ENCODE measurements around the gene KRT75. TPM values are rescaled to one million over a fixed set of nuclear protein-coding genes. Genes with fewer than 3 reads are reported as not detected.

The KRT75 gene
- total and polyA plus RNA-seq, 2 of the 4 experiments (the other 2 are of a cell fraction): not detected

GRCh38 chr12:52423035-52423434 is 11.1 kb downstream of the KRT75 start:
- BruUV-seq (replicated peaks): no TSS peak
- ATAC-seq (ENCODE audit: low read depth): no peak
- no peak overlapping the region for H2AFZ ChIP-seq (replicated peaks; ENCODE audit: low read length, poor library complexity)

More at GRCh38 chr12:52423035-52423434, 11.1 kb downstream of the KRT75 start:
- H4K8ac ChIP-seq (ENCODE audit: low read depth in 2 of 2, low read length in 2 of 2): no peak overlapping the region
- ChIA-PET POLR2A (ENCODE audit: unreplicated experiment) (no interaction called here), CTCF (no interaction called here)
- H3K56ac ChIP-seq (ENCODE audit: extremely low read depth, insufficient read depth, low read length): no peak overlapping the region
- no peak overlapping the region for H3K23ac ChIP-seq (ENCODE audit: low read depth, low read length)
- H2BK120ac ChIP-seq (ENCODE audit: low read depth, low read length): no peak overlapping the region
- no peak for TF ChIP-seq POLR2A (IDR thresholded peaks at IDR 0.05; ENCODE audit: low read depth, low read length)
- no peak for TF ChIP-seq SMC3 (IDR thresholded peaks at IDR 0.05; ENCODE audit: low read depth, low read length)
- TF ChIP-seq RCOR1 (IDR thresholded peaks at IDR 0.05; ENCODE audit: insufficient replicate concordance, low read length): no peak
- TF ChIP-seq MAFK (IDR thresholded peaks at IDR 0.05; ENCODE audit: low read depth, low read length): no peak
- TF ChIP-seq, protein P1, sequence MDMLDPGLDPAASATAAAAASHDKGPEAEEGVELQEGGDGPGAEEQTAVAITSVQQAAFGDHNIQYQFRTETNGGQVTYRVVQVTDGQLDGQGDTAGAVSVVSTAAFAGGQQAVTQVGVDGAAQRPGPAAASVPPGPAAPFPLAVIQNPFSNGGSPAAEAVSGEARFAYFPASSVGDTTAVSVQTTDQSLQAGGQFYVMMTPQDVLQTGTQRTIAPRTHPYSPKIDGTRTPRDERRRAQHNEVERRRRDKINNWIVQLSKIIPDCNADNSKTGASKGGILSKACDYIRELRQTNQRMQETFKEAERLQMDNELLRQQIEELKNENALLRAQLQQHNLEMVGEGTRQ (IDR thresholded peaks at IDR 0.05; ENCODE audit: low read depth, low read length): no peak
- no peak for TF ChIP-seq CEBPB (IDR thresholded peaks at IDR 0.05; ENCODE audit: low read depth, low read length)
- no peak for TF ChIP-seq ELK1 (IDR thresholded peaks at IDR 0.05; ENCODE audit: borderline replicate concordance, low read depth, low read length)
- no peak for TF ChIP-seq BHLHE40 (IDR thresholded peaks at IDR 0.05; ENCODE audit: low read depth, low read length)
- TF ChIP-seq MXI1 (IDR thresholded peaks at IDR 0.05; ENCODE audit: borderline replicate concordance, low read depth, low read length): no peak
- TF ChIP-seq MAZ (IDR thresholded peaks at IDR 0.05; ENCODE audit: borderline replicate concordance, low read depth, low read length): no peak
- TF ChIP-seq, protein P2, sequence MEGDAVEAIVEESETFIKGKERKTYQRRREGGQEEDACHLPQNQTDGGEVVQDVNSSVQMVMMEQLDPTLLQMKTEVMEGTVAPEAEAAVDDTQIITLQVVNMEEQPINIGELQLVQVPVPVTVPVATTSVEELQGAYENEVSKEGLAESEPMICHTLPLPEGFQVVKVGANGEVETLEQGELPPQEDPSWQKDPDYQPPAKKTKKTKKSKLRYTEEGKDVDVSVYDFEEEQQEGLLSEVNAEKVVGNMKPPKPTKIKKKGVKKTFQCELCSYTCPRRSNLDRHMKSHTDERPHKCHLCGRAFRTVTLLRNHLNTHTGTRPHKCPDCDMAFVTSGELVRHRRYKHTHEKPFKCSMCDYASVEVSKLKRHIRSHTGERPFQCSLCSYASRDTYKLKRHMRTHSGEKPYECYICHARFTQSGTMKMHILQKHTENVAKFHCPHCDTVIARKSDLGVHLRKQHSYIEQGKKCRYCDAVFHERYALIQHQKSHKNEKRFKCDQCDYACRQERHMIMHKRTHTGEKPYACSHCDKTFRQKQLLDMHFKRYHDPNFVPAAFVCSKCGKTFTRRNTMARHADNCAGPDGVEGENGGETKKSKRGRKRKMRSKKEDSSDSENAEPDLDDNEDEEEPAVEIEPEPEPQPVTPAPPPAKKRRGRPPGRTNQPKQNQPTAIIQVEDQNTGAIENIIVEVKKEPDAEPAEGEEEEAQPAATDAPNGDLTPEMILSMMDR (conservative IDR thresholded peaks at IDR 0.05; ENCODE audit: low read depth, low read length): no peak
- no peak for TF ChIP-seq RAD21 (IDR thresholded peaks at IDR 0.05; ENCODE audit: low read length)
- no peak for TF ChIP-seq RFX5 (IDR thresholded peaks at IDR 0.05; ENCODE audit: low read depth, low read length)
- no peak for TF ChIP-seq FOS (IDR thresholded peaks at IDR 0.05; ENCODE audit: low read depth, low read length)
- TF ChIP-seq NFE2L2 (IDR thresholded peaks at IDR 0.05; ENCODE audit: low read depth, low read length): no peak
- TF ChIP-seq CHD1 (IDR thresholded peaks at IDR 0.05; ENCODE audit: low read depth, low read length): no peak
- H3K9ac ChIP-seq (ENCODE audit: low read depth, low read length): no peak overlapping the region
- no peaks in the 10 kb centered on the region for H4K20me1 ChIP-seq (ENCODE audit: insufficient read depth, low read length)
- no peaks in the 10 kb centered on the region for H3K9me1 ChIP-seq (ENCODE audit: insufficient read depth, low read length)
- no peak overlapping the region for H2BK5ac ChIP-seq (ENCODE audit: low read depth, low read length, poor library complexity, severe bottlenecking)
- H2AK5ac ChIP-seq (ENCODE audit: low read depth, low read length): no peak overlapping the region
- no peaks in the 10 kb centered on the region for H3K9me3 ChIP-seq (ENCODE audit: control insufficient read depth, insufficient read depth, low read length)
- H3K36me3 ChIP-seq (ENCODE audit: control insufficient read depth, insufficient read depth, low read length): no peaks in the 10 kb centered on the region
- no peak overlapping the region for H3K4me2 ChIP-seq (ENCODE audit: low read depth, low read length)
- H4K5ac ChIP-seq (ENCODE audit: low read depth, low read length): no peak overlapping the region
- H3K14ac ChIP-seq (replicated peaks; ENCODE audit: low read depth, low read length): no peak overlapping the region
- intact Hi-C loops (cut with micrococcal nuclease): no loop called here
- H2BK15ac ChIP-seq (ENCODE audit: low read depth, low read length): no peak overlapping the region
- dilution Hi-C loops (cut with HindIII; ENCODE audit: low sequenced_read_pairs, unreplicated experiment): no loop called here
- no peak overlapping the region for H2AK9ac ChIP-seq (replicated peaks; ENCODE audit: low read depth, low read length, poor library complexity)
- WGBS, 2 experiments (ENCODE audit: extremely low coverage in 2 of 2, insufficient read length in 1 of 2): 24% methylated on average over 4 of the region's 6 CpGs; no CpG with 5 or more reads in 1 of the 2 experiments
- in situ Hi-C loops (cut with MboI; ENCODE audit: low sequenced_read_pairs): no loop called here
- H3K18ac ChIP-seq (ENCODE audit: low read depth, low read length): no peak overlapping the region
- H3K4ac ChIP-seq (ENCODE audit: low read depth, low read length): no peak overlapping the region
- no peak overlapping the region for H2BK20ac ChIP-seq (ENCODE audit: low read depth, low read length)
- no peak for DNase-seq
- H3K4me1 ChIP-seq (ENCODE audit: control insufficient read depth, insufficient read depth, low read length): no peaks in the 10 kb centered on the region
- H3K4me3 ChIP-seq (ENCODE audit: insufficient read depth, low read depth, low read length): no peak overlapping the region
- no peak overlapping the region for H3K27ac ChIP-seq (ENCODE audit: insufficient read depth, low read length)
- no peak overlapping the region for H4K91ac ChIP-seq (ENCODE audit: insufficient read depth, low read depth, low read length)
- H3K79me1 ChIP-seq (ENCODE audit: low read depth in 1 of 2, low read length in 2 of 2): no peaks in the 10 kb centered on the region
- peaks cover 54% of the 10 kb centered on the region for H3K27me3 ChIP-seq (ENCODE audit: control insufficient read depth, insufficient read depth, low read length)

Data from IMR-90 (cell line).